GM19452 (cell line): ENCODE results near the gene THBS1.

ENCODE experiments used
- ATAC-seq: cut with Tn5 transposase; IDR thresholded peaks from one replicate; pipeline ENCODE4 v1.9.1; 2021; ENCODE audit not compliant: unreplicated experiment

Gene THBS1

GRCh38 chr15:39573844-39574243 lies 7.0 kb upstream of the THBS1 start:
- ATAC-seq: no peak

GRCh38 chr15:39574427-39574826 lies 6.5 kb upstream of the THBS1 start:
- ATAC-seq: no peak

GRCh38 chr15:39575180-39575579 lies 5.7 kb upstream of the THBS1 start:
- no peak for ATAC-seq

- no peak for ATAC-seq
Observed at GRCh38 chr15:39578851-39579486, 1.9 kb upstream of the THBS1 start.

- ATAC-seq: no peak
Observed at GRCh38 chr15:39579487-39580116, 1.3 kb upstream of the THBS1 start.

GRCh38 chr15:39580117-39580484 lies 778 bp upstream of the THBS1 start:
- ATAC-seq: peak; percentile 96

GRCh38 chr15:39581242-39581792 lies 438 bp downstream of the THBS1 start:
- ATAC-seq: no peak

- ATAC-seq: no peak
Observed at GRCh38 chr15:39581793-39582285, 960 bp downstream of the THBS1 start.

GRCh38 chr15:39582286-39582976 lies 1.6 kb downstream of the THBS1 start:
- no peak for ATAC-seq

GRCh38 chr15:39582977-39583595 lies 2.2 kb downstream of the THBS1 start:
- ATAC-seq: no peak

- ATAC-seq: no peak
Observed at GRCh38 chr15:39583596-39584265, 2.9 kb downstream of the THBS1 start.

GRCh38 chr15:39584266-39584659 lies 3.4 kb downstream of the THBS1 start:
- ATAC-seq: no peak

GRCh38 chr15:39584662-39585388 lies 3.9 kb downstream of the THBS1 start:
- no peak for ATAC-seq

- no peak for ATAC-seq
Observed at GRCh38 chr15:39585389-39585841, 4.5 kb downstream of the THBS1 start.

- ATAC-seq: no peak
Observed at GRCh38 chr15:39585871-39586301, 5.0 kb downstream of the THBS1 start.

- no peak for ATAC-seq
Observed at GRCh38 chr15:39586387-39587095, 5.7 kb downstream of the THBS1 start.

- ATAC-seq: no peak
Observed at GRCh38 chr15:39587096-39587721, 6.3 kb downstream of the THBS1 start.

GRCh38 chr15:39587731-39588530 lies 7.1 kb downstream of the THBS1 start:
- ATAC-seq: no peak
